ENCODE data around the gene SFTPD.

DNA sequence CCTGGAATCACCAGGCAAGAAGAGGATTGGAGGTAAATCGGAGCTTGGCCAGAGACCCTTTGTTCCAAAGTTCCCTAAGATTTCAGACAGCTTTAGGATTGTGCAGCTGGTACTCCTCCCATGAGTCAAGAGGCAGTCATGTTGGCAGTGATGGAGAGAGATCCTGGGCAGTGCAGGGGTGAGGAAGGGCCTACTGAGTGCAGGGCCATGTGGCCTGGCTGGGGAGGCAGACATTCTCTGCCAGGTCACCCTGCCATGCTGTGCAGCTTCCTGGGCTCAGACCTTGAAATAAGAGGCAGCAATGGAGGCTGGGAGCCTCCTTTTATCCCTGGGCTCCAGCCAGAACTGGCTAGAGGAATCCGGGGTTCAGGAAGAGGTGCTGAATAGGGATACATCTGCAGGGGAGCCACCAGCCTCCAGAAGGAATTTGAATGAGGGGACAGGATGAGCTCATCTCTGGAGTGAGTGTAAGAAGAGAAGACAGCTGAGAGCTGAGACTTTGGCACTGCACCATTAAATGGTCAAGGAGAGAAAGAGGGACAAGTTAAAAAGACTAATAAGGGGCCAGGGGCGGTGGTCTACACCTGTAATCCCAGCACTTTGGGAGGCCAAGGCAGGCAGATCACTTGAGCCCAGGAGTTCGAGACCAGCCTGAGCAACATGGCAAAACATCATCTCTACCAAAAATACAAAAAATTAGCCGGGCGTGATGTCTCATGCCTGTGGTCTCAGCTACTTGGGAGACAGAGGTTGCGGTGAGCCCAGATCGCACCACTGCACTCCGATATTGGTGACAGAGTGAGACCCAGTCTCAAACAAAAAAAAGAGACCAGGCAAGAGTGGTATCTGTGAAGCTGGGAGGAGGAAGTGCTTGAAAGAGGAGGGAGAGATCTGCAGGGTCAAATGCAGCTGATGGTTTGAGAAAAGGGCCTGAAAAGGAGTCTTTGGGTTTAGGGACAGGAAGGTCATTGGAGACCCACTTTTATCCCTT is 12.0 kb downstream of the SFTPD start:
- TF ChIP-seq POLR2AphosphoS5 (IDR thresholded peaks at IDR 0.05; ENCODE audit: low read depth, low read length) = no peak
- TF ChIP-seq RXRA (IDR thresholded peaks at IDR 0.05; ENCODE audit: insufficient read depth, low read depth, low read length) = no peak
- no peak for TF ChIP-seq SP1 (IDR thresholded peaks at IDR 0.05; ENCODE audit: low read depth, low read length)
- no peak for TF ChIP-seq NRF1 (IDR thresholded peaks at IDR 0.05; ENCODE audit: low read depth, low read length)
- TF ChIP-seq, protein P1, sequence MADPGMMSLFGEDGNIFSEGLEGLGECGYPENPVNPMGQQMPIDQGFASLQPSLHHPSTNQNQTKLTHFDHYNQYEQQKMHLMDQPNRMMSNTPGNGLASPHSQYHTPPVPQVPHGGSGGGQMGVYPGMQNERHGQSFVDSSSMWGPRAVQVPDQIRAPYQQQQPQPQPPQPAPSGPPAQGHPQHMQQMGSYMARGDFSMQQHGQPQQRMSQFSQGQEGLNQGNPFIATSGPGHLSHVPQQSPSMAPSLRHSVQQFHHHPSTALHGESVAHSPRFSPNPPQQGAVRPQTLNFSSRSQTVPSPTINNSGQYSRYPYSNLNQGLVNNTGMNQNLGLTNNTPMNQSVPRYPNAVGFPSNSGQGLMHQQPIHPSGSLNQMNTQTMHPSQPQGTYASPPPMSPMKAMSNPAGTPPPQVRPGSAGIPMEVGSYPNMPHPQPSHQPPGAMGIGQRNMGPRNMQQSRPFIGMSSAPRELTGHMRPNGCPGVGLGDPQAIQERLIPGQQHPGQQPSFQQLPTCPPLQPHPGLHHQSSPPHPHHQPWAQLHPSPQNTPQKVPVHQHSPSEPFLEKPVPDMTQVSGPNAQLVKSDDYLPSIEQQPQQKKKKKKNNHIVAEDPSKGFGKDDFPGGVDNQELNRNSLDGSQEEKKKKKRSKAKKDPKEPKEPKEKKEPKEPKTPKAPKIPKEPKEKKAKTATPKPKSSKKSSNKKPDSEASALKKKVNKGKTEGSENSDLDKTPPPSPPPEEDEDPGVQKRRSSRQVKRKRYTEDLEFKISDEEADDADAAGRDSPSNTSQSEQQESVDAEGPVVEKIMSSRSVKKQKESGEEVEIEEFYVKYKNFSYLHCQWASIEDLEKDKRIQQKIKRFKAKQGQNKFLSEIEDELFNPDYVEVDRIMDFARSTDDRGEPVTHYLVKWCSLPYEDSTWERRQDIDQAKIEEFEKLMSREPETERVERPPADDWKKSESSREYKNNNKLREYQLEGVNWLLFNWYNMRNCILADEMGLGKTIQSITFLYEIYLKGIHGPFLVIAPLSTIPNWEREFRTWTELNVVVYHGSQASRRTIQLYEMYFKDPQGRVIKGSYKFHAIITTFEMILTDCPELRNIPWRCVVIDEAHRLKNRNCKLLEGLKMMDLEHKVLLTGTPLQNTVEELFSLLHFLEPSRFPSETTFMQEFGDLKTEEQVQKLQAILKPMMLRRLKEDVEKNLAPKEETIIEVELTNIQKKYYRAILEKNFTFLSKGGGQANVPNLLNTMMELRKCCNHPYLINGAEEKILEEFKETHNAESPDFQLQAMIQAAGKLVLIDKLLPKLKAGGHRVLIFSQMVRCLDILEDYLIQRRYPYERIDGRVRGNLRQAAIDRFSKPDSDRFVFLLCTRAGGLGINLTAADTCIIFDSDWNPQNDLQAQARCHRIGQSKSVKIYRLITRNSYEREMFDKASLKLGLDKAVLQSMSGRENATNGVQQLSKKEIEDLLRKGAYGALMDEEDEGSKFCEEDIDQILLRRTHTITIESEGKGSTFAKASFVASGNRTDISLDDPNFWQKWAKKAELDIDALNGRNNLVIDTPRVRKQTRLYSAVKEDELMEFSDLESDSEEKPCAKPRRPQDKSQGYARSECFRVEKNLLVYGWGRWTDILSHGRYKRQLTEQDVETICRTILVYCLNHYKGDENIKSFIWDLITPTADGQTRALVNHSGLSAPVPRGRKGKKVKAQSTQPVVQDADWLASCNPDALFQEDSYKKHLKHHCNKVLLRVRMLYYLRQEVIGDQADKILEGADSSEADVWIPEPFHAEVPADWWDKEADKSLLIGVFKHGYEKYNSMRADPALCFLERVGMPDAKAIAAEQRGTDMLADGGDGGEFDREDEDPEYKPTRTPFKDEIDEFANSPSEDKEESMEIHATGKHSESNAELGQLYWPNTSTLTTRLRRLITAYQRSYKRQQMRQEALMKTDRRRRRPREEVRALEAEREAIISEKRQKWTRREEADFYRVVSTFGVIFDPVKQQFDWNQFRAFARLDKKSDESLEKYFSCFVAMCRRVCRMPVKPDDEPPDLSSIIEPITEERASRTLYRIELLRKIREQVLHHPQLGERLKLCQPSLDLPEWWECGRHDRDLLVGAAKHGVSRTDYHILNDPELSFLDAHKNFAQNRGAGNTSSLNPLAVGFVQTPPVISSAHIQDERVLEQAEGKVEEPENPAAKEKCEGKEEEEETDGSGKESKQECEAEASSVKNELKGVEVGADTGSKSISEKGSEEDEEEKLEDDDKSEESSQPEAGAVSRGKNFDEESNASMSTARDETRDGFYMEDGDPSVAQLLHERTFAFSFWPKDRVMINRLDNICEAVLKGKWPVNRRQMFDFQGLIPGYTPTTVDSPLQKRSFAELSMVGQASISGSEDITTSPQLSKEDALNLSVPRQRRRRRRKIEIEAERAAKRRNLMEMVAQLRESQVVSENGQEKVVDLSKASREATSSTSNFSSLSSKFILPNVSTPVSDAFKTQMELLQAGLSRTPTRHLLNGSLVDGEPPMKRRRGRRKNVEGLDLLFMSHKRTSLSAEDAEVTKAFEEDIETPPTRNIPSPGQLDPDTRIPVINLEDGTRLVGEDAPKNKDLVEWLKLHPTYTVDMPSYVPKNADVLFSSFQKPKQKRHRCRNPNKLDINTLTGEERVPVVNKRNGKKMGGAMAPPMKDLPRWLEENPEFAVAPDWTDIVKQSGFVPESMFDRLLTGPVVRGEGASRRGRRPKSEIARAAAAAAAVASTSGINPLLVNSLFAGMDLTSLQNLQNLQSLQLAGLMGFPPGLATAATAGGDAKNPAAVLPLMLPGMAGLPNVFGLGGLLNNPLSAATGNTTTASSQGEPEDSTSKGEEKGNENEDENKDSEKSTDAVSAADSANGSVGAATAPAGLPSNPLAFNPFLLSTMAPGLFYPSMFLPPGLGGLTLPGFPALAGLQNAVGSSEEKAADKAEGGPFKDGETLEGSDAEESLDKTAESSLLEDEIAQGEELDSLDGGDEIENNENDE (IDR thresholded peaks at IDR 0.05; ENCODE audit: insufficient replicate concordance, low read length) = no peak
- TF ChIP-seq RNF2 (IDR thresholded peaks at IDR 0.05; ENCODE audit: borderline replicate concordance, low read depth, low read length, missing control alignments, poor library complexity, severe bottlenecking) = no peak
- TF ChIP-seq SRF (IDR thresholded peaks at IDR 0.05; ENCODE audit: low read depth, low read length) = no peak
- TF ChIP-seq EP300 (IDR thresholded peaks at IDR 0.05; ENCODE audit: borderline replicate concordance in 1 of 2, low read depth in 2 of 2, low read length in 2 of 2) = no peak
- TF ChIP-seq MAFK (IDR thresholded peaks at IDR 0.05; ENCODE audit: low read depth, low read length) = no peak
- no peak for TF ChIP-seq CHD1 (IDR thresholded peaks at IDR 0.05; ENCODE audit: low read depth, low read length)
- no peak for TF ChIP-seq POLR2A (IDR thresholded peaks at IDR 0.05; ENCODE audit: control extremely low read depth in 1 of 2, low read depth in 2 of 2, low read length in 2 of 2)
